Astrocyte (in vitro differentiated cells and primary cell): ENCODE measurements around the gene CENPX.

ENCODE experiments used
- EZH2 ChIP-seq: IDR thresholded peaks from 2 replicates; pipeline ENCODE4 v1.6.1; 2012; ENCODE audit warnings: mild to moderate bottlenecking, low read length, inconsistent platforms; ENCODE audit not compliant: insufficient read depth
- TF ChIP-seq, protein P1 (sequence below): IDR thresholded peaks from 2 replicates; pipeline ENCODE4 v1.5.1; 2011; ENCODE audit warnings: low read depth, mild to moderate bottlenecking, inconsistent platforms, low read length, moderate library complexity; ENCODE audit not compliant: insufficient read depth

DNA sequence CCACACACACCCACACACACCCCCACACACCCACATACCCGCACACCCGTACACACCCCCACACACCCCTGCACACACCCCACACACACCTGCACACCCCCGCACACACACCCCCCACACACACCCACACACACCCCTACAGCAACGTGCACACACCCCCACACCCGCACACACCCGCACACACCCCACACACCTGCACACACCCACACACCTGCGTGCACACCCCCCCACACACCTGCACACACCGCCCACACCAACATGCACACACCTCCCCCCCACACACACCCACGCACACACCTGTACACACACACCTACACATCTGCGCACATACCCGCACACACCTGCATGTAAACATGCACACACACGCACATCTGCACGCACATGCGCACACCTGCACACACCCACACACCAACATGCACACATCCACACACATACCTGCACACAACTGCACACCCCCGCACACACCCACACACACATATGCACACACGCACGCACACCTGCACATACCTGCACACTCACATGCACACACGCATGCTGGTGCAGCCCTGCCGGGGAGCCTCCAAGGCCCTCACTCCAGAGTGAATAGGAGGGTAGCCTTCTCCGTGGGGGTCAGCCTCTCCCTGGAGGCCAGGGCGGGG, 37.8 kb downstream of the CENPX start:
- TF ChIP-seq, protein P1, sequence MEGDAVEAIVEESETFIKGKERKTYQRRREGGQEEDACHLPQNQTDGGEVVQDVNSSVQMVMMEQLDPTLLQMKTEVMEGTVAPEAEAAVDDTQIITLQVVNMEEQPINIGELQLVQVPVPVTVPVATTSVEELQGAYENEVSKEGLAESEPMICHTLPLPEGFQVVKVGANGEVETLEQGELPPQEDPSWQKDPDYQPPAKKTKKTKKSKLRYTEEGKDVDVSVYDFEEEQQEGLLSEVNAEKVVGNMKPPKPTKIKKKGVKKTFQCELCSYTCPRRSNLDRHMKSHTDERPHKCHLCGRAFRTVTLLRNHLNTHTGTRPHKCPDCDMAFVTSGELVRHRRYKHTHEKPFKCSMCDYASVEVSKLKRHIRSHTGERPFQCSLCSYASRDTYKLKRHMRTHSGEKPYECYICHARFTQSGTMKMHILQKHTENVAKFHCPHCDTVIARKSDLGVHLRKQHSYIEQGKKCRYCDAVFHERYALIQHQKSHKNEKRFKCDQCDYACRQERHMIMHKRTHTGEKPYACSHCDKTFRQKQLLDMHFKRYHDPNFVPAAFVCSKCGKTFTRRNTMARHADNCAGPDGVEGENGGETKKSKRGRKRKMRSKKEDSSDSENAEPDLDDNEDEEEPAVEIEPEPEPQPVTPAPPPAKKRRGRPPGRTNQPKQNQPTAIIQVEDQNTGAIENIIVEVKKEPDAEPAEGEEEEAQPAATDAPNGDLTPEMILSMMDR, result no peak
- TF ChIP-seq EZH2, result no peak
